Panc1 (cell line): Measurements from ENCODE around the gene TMX4.
"Not testable (repeated sequence)": the region's sequence is repeated elsewhere in the genome, so short reads cannot be mapped to it uniquely, and the experiment has no call there.

ENCODE experiments used
- POLR2AphosphoS5 ChIP-seq: IDR thresholded peaks from 2 replicates; pipeline ENCODE4 v1.6.1; 2012; ENCODE audit warnings: mild to moderate bottlenecking, low read depth, low read length, moderate library complexity
- SIN3A ChIP-seq: IDR thresholded peaks from 2 replicates; pipeline ENCODE4 v1.6.1; 2012; ENCODE audit warnings: low read depth, mild to moderate bottlenecking, low read length, moderate library complexity, borderline replicate concordance; ENCODE audit not compliant: insufficient read depth
- TF ChIP-seq, protein P1 (sequence below): fragments of 450-650 bp; IDR thresholded peaks from 2 replicates; pipeline ENCODE4 v1.5.1; 2017; ENCODE audit warnings: mild to moderate bottlenecking
- TF ChIP-seq, protein P2 (sequence below), 2 experiments: IDR thresholded peaks; 2 replicates each; pipeline ENCODE4 v1.6.1; 2011 to 2012; ENCODE audit warnings: low read depth in 2 of 2, control low read depth in 1 of 2, low read length in 1 of 2, mild to moderate bottlenecking in 1 of 2, moderate library complexity in 1 of 2; ENCODE audit not compliant: insufficient read depth in 1 of 2

DNA sequence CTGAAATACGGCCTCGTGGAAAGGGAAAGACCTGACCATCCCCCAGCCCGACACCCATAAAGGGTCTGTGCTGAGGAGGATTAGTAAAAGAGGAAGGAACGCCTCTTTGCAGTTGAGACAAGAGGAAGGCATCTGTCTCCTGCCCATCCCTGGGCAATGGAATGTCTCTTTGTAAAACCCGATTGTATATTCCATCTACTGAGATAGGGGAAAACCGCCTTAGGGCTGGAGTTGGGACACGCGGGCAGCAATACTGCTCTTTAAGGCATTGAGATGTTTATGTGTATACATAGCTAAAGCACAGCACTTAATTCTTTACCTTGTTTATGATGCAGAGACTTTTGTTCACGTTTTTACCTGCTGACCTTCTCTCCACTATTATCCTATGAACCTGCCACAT, 63.0 kb downstream of the TMX4 start:
- TF ChIP-seq, protein P1, sequence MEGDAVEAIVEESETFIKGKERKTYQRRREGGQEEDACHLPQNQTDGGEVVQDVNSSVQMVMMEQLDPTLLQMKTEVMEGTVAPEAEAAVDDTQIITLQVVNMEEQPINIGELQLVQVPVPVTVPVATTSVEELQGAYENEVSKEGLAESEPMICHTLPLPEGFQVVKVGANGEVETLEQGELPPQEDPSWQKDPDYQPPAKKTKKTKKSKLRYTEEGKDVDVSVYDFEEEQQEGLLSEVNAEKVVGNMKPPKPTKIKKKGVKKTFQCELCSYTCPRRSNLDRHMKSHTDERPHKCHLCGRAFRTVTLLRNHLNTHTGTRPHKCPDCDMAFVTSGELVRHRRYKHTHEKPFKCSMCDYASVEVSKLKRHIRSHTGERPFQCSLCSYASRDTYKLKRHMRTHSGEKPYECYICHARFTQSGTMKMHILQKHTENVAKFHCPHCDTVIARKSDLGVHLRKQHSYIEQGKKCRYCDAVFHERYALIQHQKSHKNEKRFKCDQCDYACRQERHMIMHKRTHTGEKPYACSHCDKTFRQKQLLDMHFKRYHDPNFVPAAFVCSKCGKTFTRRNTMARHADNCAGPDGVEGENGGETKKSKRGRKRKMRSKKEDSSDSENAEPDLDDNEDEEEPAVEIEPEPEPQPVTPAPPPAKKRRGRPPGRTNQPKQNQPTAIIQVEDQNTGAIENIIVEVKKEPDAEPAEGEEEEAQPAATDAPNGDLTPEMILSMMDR = not testable (repeated sequence)
- TF ChIP-seq, protein P2, sequence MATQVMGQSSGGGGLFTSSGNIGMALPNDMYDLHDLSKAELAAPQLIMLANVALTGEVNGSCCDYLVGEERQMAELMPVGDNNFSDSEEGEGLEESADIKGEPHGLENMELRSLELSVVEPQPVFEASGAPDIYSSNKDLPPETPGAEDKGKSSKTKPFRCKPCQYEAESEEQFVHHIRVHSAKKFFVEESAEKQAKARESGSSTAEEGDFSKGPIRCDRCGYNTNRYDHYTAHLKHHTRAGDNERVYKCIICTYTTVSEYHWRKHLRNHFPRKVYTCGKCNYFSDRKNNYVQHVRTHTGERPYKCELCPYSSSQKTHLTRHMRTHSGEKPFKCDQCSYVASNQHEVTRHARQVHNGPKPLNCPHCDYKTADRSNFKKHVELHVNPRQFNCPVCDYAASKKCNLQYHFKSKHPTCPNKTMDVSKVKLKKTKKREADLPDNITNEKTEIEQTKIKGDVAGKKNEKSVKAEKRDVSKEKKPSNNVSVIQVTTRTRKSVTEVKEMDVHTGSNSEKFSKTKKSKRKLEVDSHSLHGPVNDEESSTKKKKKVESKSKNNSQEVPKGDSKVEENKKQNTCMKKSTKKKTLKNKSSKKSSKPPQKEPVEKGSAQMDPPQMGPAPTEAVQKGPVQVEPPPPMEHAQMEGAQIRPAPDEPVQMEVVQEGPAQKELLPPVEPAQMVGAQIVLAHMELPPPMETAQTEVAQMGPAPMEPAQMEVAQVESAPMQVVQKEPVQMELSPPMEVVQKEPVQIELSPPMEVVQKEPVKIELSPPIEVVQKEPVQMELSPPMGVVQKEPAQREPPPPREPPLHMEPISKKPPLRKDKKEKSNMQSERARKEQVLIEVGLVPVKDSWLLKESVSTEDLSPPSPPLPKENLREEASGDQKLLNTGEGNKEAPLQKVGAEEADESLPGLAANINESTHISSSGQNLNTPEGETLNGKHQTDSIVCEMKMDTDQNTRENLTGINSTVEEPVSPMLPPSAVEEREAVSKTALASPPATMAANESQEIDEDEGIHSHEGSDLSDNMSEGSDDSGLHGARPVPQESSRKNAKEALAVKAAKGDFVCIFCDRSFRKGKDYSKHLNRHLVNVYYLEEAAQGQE (IDR thresholded peaks at IDR 0.05; ENCODE audit: insufficient read depth in 1 of 2, low read depth in 2 of 2, low read length in 1 of 2) = not testable (repeated sequence)
- TF ChIP-seq POLR2AphosphoS5, SIN3A: not testable (repeated sequence)
